Measurements from ENCODE around the gene CHD2. TPM values are rescaled to one million over a fixed set of nuclear protein-coding genes. Genes with fewer than 3 reads are reported as not detected.

Gene CHD2
- polyA plus RNA-seq, 1 experiment, result 62.6 TPM

DNA sequence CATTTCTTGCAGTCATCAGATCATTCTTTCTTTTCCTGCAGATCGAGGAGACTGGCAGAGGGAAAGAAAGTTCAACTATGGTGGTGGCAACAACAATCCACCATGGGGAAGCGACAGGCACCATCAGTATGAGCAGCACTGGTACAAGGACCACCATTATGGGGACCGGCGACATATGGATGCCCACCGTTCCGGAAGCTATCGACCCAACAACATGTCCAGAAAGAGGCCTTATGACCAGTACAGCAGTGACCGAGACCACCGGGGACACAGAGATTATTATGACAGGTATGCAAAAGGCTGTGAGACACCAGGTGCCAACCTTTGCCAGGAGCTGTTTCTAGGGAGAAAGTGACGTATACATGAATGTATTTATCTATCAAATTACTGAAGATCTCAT lies 119.8 kb downstream of the CHD2 start:
- no peaks in the 10 kb centered on the region for H3K9me3 ChIP-seq (ENCODE audit: control insufficient read depth, insufficient read depth, low read length)
- no peak overlapping the region for H3K27ac ChIP-seq (ENCODE audit: low read depth, low read length)
- POLR2A ChIA-PET, result no interaction called here
- H3K4me3 ChIP-seq (ENCODE audit: low read depth, low read length), result no peak overlapping the region
- DNase-seq (ENCODE audit: low read depth, low spot score), result no peak
- no peaks in the 10 kb centered on the region for H3K27me3 ChIP-seq (ENCODE audit: control insufficient read depth, insufficient read depth, low read length)
- CTCF ChIA-PET, result interaction anchor here (1.1 to 4.4 kb wide), 2 partner anchors 11 to 224 kb away, joined by 4 to 30 read pairs; no protein-coding TSS in a partner anchor
- no peak for TF ChIP-seq CTCF (IDR thresholded peaks at IDR 0.05; ENCODE audit: low read depth, low read length)

- no peak for TF ChIP-seq CTCF (IDR thresholded peaks at IDR 0.05; ENCODE audit: low read depth, low read length)
- H3K27ac ChIP-seq (ENCODE audit: low read depth, low read length), result no peak overlapping the region
- POLR2A ChIA-PET, result no interaction called here
Measured at GRCh38 chr15:93020976-93021772, 121.0 kb downstream of the CHD2 start.

DNA sequence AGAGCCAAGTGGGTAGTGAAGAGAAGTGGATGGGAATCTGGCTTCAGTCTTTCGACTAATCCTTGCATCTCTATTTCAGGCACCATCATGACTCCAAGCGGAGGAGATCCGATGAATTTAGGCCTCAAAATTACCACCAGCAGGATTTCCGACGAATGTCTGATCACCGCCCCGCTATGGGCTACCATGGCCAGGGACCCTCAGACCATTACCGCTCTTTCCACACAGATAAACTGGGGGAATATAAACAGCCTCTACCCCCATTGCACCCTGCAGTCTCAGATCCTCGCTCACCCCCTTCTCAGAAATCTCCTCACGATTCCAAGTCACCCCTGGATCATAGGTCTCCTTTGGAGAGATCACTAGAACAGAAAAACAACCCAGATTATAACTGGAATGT lies 124.2 kb downstream of the CHD2 start:
- no peak for DNase-seq (ENCODE audit: low read depth, low spot score)
- no peaks in the 10 kb centered on the region for H3K27me3 ChIP-seq (ENCODE audit: control insufficient read depth, insufficient read depth, low read length)
- TF ChIP-seq CTCF (IDR thresholded peaks at IDR 0.05; ENCODE audit: low read depth, low read length), result no peak
- no peak overlapping the region for H3K4me3 ChIP-seq (ENCODE audit: low read depth, low read length)
- H3K9me3 ChIP-seq (ENCODE audit: control insufficient read depth, insufficient read depth, low read length), result no peaks in the 10 kb centered on the region
- no peak overlapping the region for H3K27ac ChIP-seq (ENCODE audit: low read depth, low read length)
- ChIA-PET CTCF (no interaction called here), POLR2A (no interaction called here)

More at GRCh38 chr15:93020976-93021772, 121.0 kb downstream of the CHD2 start:
- Histone ChIP-seq H3K4me3 (ENCODE audit: low read depth, low read length) (no peak overlapping the region), H3K9me3 (ENCODE audit: control insufficient read depth, insufficient read depth, low read length) (no peaks in the 10 kb centered on the region), H3K27me3 (ENCODE audit: control insufficient read depth, insufficient read depth, low read length) (no peaks in the 10 kb centered on the region)
- CTCF ChIA-PET, result interaction anchor here (4.4 kb wide), 1 partner anchor 225 kb away, joined by 30 read pairs; no protein-coding TSS in a partner anchor
- DNase-seq (ENCODE audit: low read depth, low spot score), result no peak

- no peak overlapping the region for H3K27ac ChIP-seq (ENCODE audit: low read depth, low read length)
- ChIA-PET CTCF (interaction anchor here (1.0 to 1.1 kb wide), 2 partner anchors 228 to 1095 kb away, joined by 4 to 5 read pairs; no protein-coding TSS in a partner anchor), POLR2A (interaction anchor here (0.6 kb wide), 1 partner anchor 355 kb away, joined by 7 read pairs; no protein-coding TSS in a partner anchor)
- TF ChIP-seq CTCF (IDR thresholded peaks at IDR 0.05; ENCODE audit: low read depth, low read length), result no peak
- no peak overlapping the region for H3K4me3 ChIP-seq (ENCODE audit: low read depth, low read length)
- no peaks in the 10 kb centered on the region for H3K27me3 ChIP-seq (ENCODE audit: control insufficient read depth, insufficient read depth, low read length)
- DNase-seq (ENCODE audit: low read depth, low spot score), result no peak
- no peaks in the 10 kb centered on the region for H3K9me3 ChIP-seq (ENCODE audit: control insufficient read depth, insufficient read depth, low read length)
Measured at GRCh38 chr15:93024716-93025624, 124.8 kb downstream of the CHD2 start.
